Sigmoid colon (tissue), 4 donors: Measurements from ENCODE around the gene PLCB1.

ENCODE experiments used
- CTCF ChIP-seq, 4 experiments: fragments of 450-650 bp in 3 of 4; fragments of 200-600 bp in 1 of 4; IDR thresholded peaks; one replicate each; pipeline ENCODE4 v1.5.1; 2016 to 2019; ENCODE audit warnings: antibody characterized with exemption in 4 of 4, mild to moderate bottlenecking in 3 of 4, moderate library complexity in 2 of 4
- POLR2AphosphoS5 ChIP-seq, 4 donors: sonication (generic); formaldehyde crosslinking; IDR thresholded peaks; one replicate each; pipeline ENCODE4 v1.6.1; 2017; ENCODE audit warnings: antibody characterized with exemption in 4 of 4

- TF ChIP-seq CTCF (IDR thresholded peaks at IDR 0.05): no peak
- no peak for TF ChIP-seq POLR2AphosphoS5 (IDR thresholded peaks at IDR 0.05)
Observed at GRCh38 chr20:8652396-8652795, 520.3 kb downstream of the PLCB1 start.
